ENCODE measurements around the gene ATP1B2. TPM values are rescaled to one million over a fixed set of nuclear protein-coding genes. Genes with fewer than 3 reads are reported as not detected.

Gene ATP1B2
- 0.13 TPM in 1 of 2 replicates, not detected in the other for total RNA-seq

GRCh38 chr17:7650509-7651096 is at the start of gene ATP1B2:
Gene ATP1B2, plus strand, starts transcription at chr17:7650926. Its CDS starts 593 bp downstream, at chr17:7651519.

GRCh38 chr17:7614425-7615264 is 36.1 kb upstream of the ATP1B2 start, which contains the start of gene FXR2:
Gene FXR2, minus strand, starts transcription at chr17:7614897. Its CDS starts 365 bp downstream, at chr17:7614532.

GRCh38 chr17:7627250-7628121 is 23.2 kb upstream of the ATP1B2 start, which contains the start of gene SAT2:
Gene SAT2, minus strand, starts transcription at chr17:7627821. Its CDS starts 186 bp downstream, at chr17:7627635.

GRCh38 chr17:7629939-7630571 is 20.7 kb upstream of the ATP1B2 start, which contains the start of gene SHBG:
Gene SHBG, plus strand, starts transcription at chr17:7630135. Its CDS starts 38 bp downstream, at chr17:7630173.

GRCh38 chr17:7687072-7687907 is 36.6 kb downstream of the ATP1B2 start, which contains the start of gene TP53:
Gene TP53, minus strand, starts transcription at chr17:7687490. Its CDS starts 10,896 bp downstream, at chr17:7676594.

GRCh38 chr17:7687908-7688807 is 37.4 kb downstream of the ATP1B2 start, which contains the start of gene WRAP53:
Gene WRAP53, plus strand, starts transcription at chr17:7688477. Its CDS starts 172 bp downstream, at chr17:7688649.

GRCh38 chr17:7704601-7705268 is 54.0 kb downstream of the ATP1B2 start, which contains the start of gene EFNB3:
Gene EFNB3, plus strand, starts transcription at chr17:7705202. Its CDS starts 397 bp downstream, at chr17:7705599.

Other genes with a start within 250 kb of the ATP1B2 start
- gene TMEM256, start 246.8 kb upstream of the ATP1B2 start, total RNA-seq, result 250 and 289 TPM in 2 replicates
- 9.3 and 24.3 TPM in 2 replicates for gene NLGN2, start 243.1 kb upstream of the ATP1B2 start, total RNA-seq
- not detected in 2 replicates for gene SPEM1, start 230.6 kb upstream of the ATP1B2 start, total RNA-seq
- gene SPEM2, start 225.3 kb upstream of the ATP1B2 start, total RNA-seq, result not detected in 2 replicates
- gene SPEM3, start 222.1 kb upstream of the ATP1B2 start, total RNA-seq, result not detected in 2 replicates
- gene TMEM102, start 215.5 kb upstream of the ATP1B2 start, total RNA-seq, result 12.9 and 19.5 TPM in 2 replicates
- 0.49 and 2.2 TPM in 2 replicates for gene FGF11, start 211.4 kb upstream of the ATP1B2 start, total RNA-seq
- 6.4 and 17.1 TPM in 2 replicates for gene CHRNB1, start 205.9 kb upstream of the ATP1B2 start, total RNA-seq
- 17.9 and 31.6 TPM in 2 replicates for gene ZBTB4, start 171.3 kb upstream of the ATP1B2 start, total RNA-seq
- gene SLC35G6, start 169.5 kb upstream of the ATP1B2 start, total RNA-seq, result not detected in 2 replicates
- 74.3 and 158 TPM in 2 replicates for gene POLR2A, start 166.6 kb upstream of the ATP1B2 start, total RNA-seq
- 13.5 and 25.2 TPM in 2 replicates for gene TNFSF12, start 101.9 kb upstream of the ATP1B2 start, total RNA-seq
- 0.81 and 4.7 TPM in 2 replicates for gene TNFSF13, start 92.2 kb upstream of the ATP1B2 start, total RNA-seq
- gene SENP3, start 89.0 kb upstream of the ATP1B2 start, total RNA-seq, result 61.2 and 89.3 TPM in 2 replicates
- 12.1 and 20.0 TPM in 2 replicates for gene CD68, start 71.3 kb upstream of the ATP1B2 start, total RNA-seq
- gene MPDU1, start 67.1 kb upstream of the ATP1B2 start, total RNA-seq, result 113 and 243 TPM in 2 replicates
- gene SOX15, start 60.8 kb upstream of the ATP1B2 start, total RNA-seq, result 0.98 and 4.3 TPM in 2 replicates
- gene FXR2, start 36.0 kb upstream of the ATP1B2 start, total RNA-seq, result 41.2 and 42.3 TPM in 2 replicates
- 28.4 and 40.6 TPM in 2 replicates for gene SAT2, start 23.1 kb upstream of the ATP1B2 start, total RNA-seq
- gene SHBG, start 20.8 kb upstream of the ATP1B2 start, total RNA-seq, result 0.89 TPM in 1 of 2 replicates, not detected in the other
- 66.6 and 70.0 TPM in 2 replicates for gene TP53, start 36.6 kb downstream of the ATP1B2 start, total RNA-seq
- 11.2 and 36.3 TPM in 2 replicates for gene WRAP53, start 37.6 kb downstream of the ATP1B2 start, total RNA-seq
- 0.81 and 3.8 TPM in 2 replicates for gene EFNB3, start 54.3 kb downstream of the ATP1B2 start, total RNA-seq
- under 0.01 and 0.16 TPM in 2 replicates for gene DNAH2, start 66.8 kb downstream of the ATP1B2 start, total RNA-seq
- 4.1 and 12.0 TPM in 2 replicates for gene KDM6B, start 183.3 kb downstream of the ATP1B2 start, total RNA-seq
- gene TMEM88, start 204.1 kb downstream of the ATP1B2 start, total RNA-seq, result 2.4 TPM in 2 replicates
- gene NAA38, start 206.6 kb downstream of the ATP1B2 start, total RNA-seq, result 90.0 and 123 TPM in 2 replicates
- 4.4 and 4.6 TPM in 2 replicates for gene CYB5D1, start 207.1 kb downstream of the ATP1B2 start, total RNA-seq
- gene CHD3, start 237.9 kb downstream of the ATP1B2 start, total RNA-seq, result 59.3 and 106 TPM in 2 replicates

Measured in mesangial cell (primary cell).